Measurements from ENCODE around the gene MALSU1. TPM values are rescaled to one million over a fixed set of nuclear protein-coding genes. Genes with fewer than 3 reads are reported as not detected.

The MALSU1 gene
- total RNA-seq, 4 donors from 2014 or later: 83.8 to 112 (median 109) TPM

GRCh38 chr7:23336086-23336485 is 36.9 kb downstream of the MALSU1 start:
- no peaks in the 10 kb centered on the region for H3K36me3 ChIP-seq
- H3K9me3 ChIP-seq: no peaks in the 10 kb centered on the region
- H3K27ac ChIP-seq: no peak overlapping the region
- in situ Hi-C loops (cut with MboI; ENCODE audit: low sequenced_read_pairs in 4 of 4) (no loop called here), intact Hi-C loops (cut with DNase I; ENCODE audit: low total_unique reads) (no loop called here)
- ATAC-seq (no peak), DNase-seq (no peak)
- H3K4me3 ChIP-seq: no peak overlapping the region
- peaks cover 8% of the 10 kb centered on the region in 2 donors for H3K4me1 ChIP-seq
- no peak for TF ChIP-seq CTCF (IDR thresholded peaks at IDR 0.05 in 4 of 5, conservative IDR thresholded peaks at IDR 0.05 in 1 of 5)
- no peak for TF ChIP-seq POLR2A (IDR thresholded peaks at IDR 0.05)
- H3K27me3 ChIP-seq: no peaks in the 10 kb centered on the region

GRCh38 chr7:23336799-23337283 is 37.7 kb downstream of the MALSU1 start:
- no peaks in the 10 kb centered on the region for H3K36me3 ChIP-seq
- H3K4me1 ChIP-seq: peaks cover 8% of the 10 kb centered on the region in 2 donors
- intact Hi-C loops (cut with DNase I; ENCODE audit: low total_unique reads): no loop called here
- no peak overlapping the region for H3K27ac ChIP-seq
- no peaks in the 10 kb centered on the region for H3K27me3 ChIP-seq
- H3K9me3 ChIP-seq: no peaks in the 10 kb centered on the region
- H3K4me3 ChIP-seq: no peak overlapping the region
- DNase-seq: no peak
- in situ Hi-C loops (cut with MboI; ENCODE audit: low sequenced_read_pairs in 4 of 4): no loop called here
- no peak for ATAC-seq
- TF ChIP-seq CTCF (IDR thresholded peaks at IDR 0.05 in 4 of 5, conservative IDR thresholded peaks at IDR 0.05 in 1 of 5) (no peak), POLR2A (IDR thresholded peaks at IDR 0.05) (no peak)

- H3K36me3 ChIP-seq: no peaks in the 10 kb centered on the region
- intact Hi-C loops (cut with DNase I; ENCODE audit: low total_unique reads) (no loop called here), in situ Hi-C loops (cut with MboI; ENCODE audit: low sequenced_read_pairs in 4 of 4) (no loop called here)
- no peaks in the 10 kb centered on the region for H3K9me3 ChIP-seq
- H3K4me3 ChIP-seq: no peak overlapping the region
- H3K27ac ChIP-seq: no peak overlapping the region
- no peak for TF ChIP-seq CTCF (IDR thresholded peaks at IDR 0.05 in 4 of 5, conservative IDR thresholded peaks at IDR 0.05 in 1 of 5)
- no peak for TF ChIP-seq POLR2A (IDR thresholded peaks at IDR 0.05)
- H3K4me1 ChIP-seq: peaks cover 3 to 4% of the 10 kb centered on the region in 2 donors
- DNase-seq (no peak), ATAC-seq (no peak)
- H3K27me3 ChIP-seq: no peaks in the 10 kb centered on the region
Observed at GRCh38 chr7:23337374-23337773, 38.2 kb downstream of the MALSU1 start.

- Histone ChIP-seq H3K4me1 (no peaks in the 10 kb centered on the region), H3K9me3 (no peaks in the 10 kb centered on the region), H3K27ac (no peak overlapping the region), H3K4me3 (no peak overlapping the region), H3K27me3 (no peaks in the 10 kb centered on the region), H3K36me3 (no peaks in the 10 kb centered on the region)
- in situ Hi-C loops (cut with MboI; ENCODE audit: low sequenced_read_pairs in 4 of 4) (no loop called here), intact Hi-C loops (cut with DNase I; ENCODE audit: low total_unique reads) (no loop called here)
- no peak for ATAC-seq
- TF ChIP-seq POLR2A (IDR thresholded peaks at IDR 0.05): no peak
- TF ChIP-seq CTCF (IDR thresholded peaks at IDR 0.05 in 4 of 5, conservative IDR thresholded peaks at IDR 0.05 in 1 of 5): no peak
- DNase-seq: no peak
Observed at GRCh38 chr7:23338439-23338838, 39.3 kb downstream of the MALSU1 start.

- Histone ChIP-seq H3K4me3 (no peak overlapping the region), H3K36me3 (no peaks in the 10 kb centered on the region), H3K27me3 (no peaks in the 10 kb centered on the region), H3K9me3 (no peaks in the 10 kb centered on the region), H3K4me1 (no peaks in the 10 kb centered on the region), H3K27ac (no peak overlapping the region)
- ATAC-seq (no peak), DNase-seq (no peak)
- in situ Hi-C loops (cut with MboI; ENCODE audit: low sequenced_read_pairs in 4 of 4) (no loop called here), intact Hi-C loops (cut with DNase I; ENCODE audit: low total_unique reads) (no loop called here)
- TF ChIP-seq CTCF (IDR thresholded peaks at IDR 0.05 in 4 of 5, conservative IDR thresholded peaks at IDR 0.05 in 1 of 5) (no peak), POLR2A (IDR thresholded peaks at IDR 0.05) (no peak)
Observed at GRCh38 chr7:23338863-23339262, 39.7 kb downstream of the MALSU1 start.
